Breast epithelium (tissue), 4 donors: ENCODE results near the gene CCDC6. TPM values are rescaled to one million over a fixed set of nuclear protein-coding genes. Genes with fewer than 3 reads are reported as not detected.

Source experiments
- DNase-seq, 2 donors: peaks; one replicate each; pipeline ENCODE4 v3.0.0-alpha.2; 2019; ENCODE audit warnings: low spot score in 2 of 2
- H3K27ac ChIP-seq, 2 donors: fragments of 200-600 bp; sonication (generic) in 1 of 2; one replicate each; pipeline ENCODE4 v1.5.1; 2016 to 2019; ENCODE audit warnings: mild to moderate bottlenecking in 1 of 2
- H3K27me3 ChIP-seq, 2 donors: fragments of 200-600 bp; sonication (generic) in 1 of 2; one replicate each; pipeline versions ENCODE4 v1.5.1 to v1.6.0; 2017 to 2019; ENCODE audit warnings: control low read depth in 1 of 2, mild to moderate bottlenecking in 1 of 2
- H3K36me3 ChIP-seq: fragments of 200-600 bp; one replicate; pipeline ENCODE4 v1.5.1; 2019
- H3K4me1 ChIP-seq, 2 donors: fragments of 200-600 bp; sonication (generic); one replicate each; pipeline ENCODE4 v1.5.1; 2016 to 2019; ENCODE audit warnings: control low read depth in 1 of 2
- H3K4me3 ChIP-seq, 3 donors: fragments of 200-600 bp; sonication (generic); 1 replicate in 2 of 3; 2 replicates in 1 of 3; pipeline ENCODE4 v1.5.1; 2016 to 2019; ENCODE audit warnings: mild to moderate bottlenecking in 3 of 3, moderate library complexity in 2 of 3
- H3K9me3 ChIP-seq, 2 donors: fragments of 200-600 bp; sonication (generic) in 1 of 2; one replicate each; pipeline ENCODE4 v1.5.1; 2016 to 2019; ENCODE audit warnings: control low read depth in 1 of 2
- CTCF ChIP-seq, 3 donors: fragments of 450-650 bp; IDR thresholded peaks; one replicate each; pipeline ENCODE4 v1.5.1; 2016 to 2017; ENCODE audit warnings: antibody characterized with exemption in 3 of 3, mild to moderate bottlenecking in 3 of 3, moderate library complexity in 3 of 3
- POLR2A ChIP-seq: fragments of 450-650 bp; IDR thresholded peaks from one replicate; pipeline ENCODE4 v1.6.1; 2016; ENCODE audit warnings: antibody characterized with exemption, mild to moderate bottlenecking, moderate library complexity
- POLR2AphosphoS5 ChIP-seq, 3 donors: sonication (generic); formaldehyde crosslinking; IDR thresholded peaks; one replicate each; pipeline ENCODE4 v1.6.1; 2017; ENCODE audit warnings: antibody characterized with exemption in 3 of 3
- intact Hi-C: fragments of 100-400 bp; cut with DNase I; formaldehyde crosslinking; loops from one replicate; pipeline ENCODE4 v1.15.1; 2023; ENCODE audit warnings: low total_unique reads
- total RNA-seq, 3 donors: library from RNA; depleted of rRNA; stranded (reverse); fragments of >200 nt; gene quantifications; one replicate each; pipeline ENCODE4 v1.1.0, GENCODE V29; 2016

CCDC6 gene
- total RNA-seq, 3 donors from 2014 or later: 31.4 to 85.6 (median 44.9) TPM

- TF ChIP-seq POLR2AphosphoS5 (IDR thresholded peaks at IDR 0.05) (no peak), POLR2A (no peak), CTCF (IDR thresholded peaks at IDR 0.05) (peak; percentile 20 to 64 (median 63))
- Histone ChIP-seq H3K36me3 (peaks cover 15% of the 10 kb centered on the region), H3K9me3 (no peaks in the 10 kb centered on the region), H3K27me3 (no peaks in the 10 kb centered on the region), H3K4me3 (no peak overlapping the region), H3K27ac (no peak overlapping the region), H3K4me1 (no peaks in the 10 kb centered on the region)
- intact Hi-C loops: no loop called here
- DNase-seq: peak; percentile 48 to 79
These were observed 97.3 kb downstream of the CCDC6 start for GRCh38 chr10:59808896-59809643.

- Histone ChIP-seq H3K27me3 (no peaks in the 10 kb centered on the region), H3K4me3 (no peak overlapping the region), H3K36me3 (peaks cover 15% of the 10 kb centered on the region), H3K27ac (no peak overlapping the region), H3K9me3 (no peaks in the 10 kb centered on the region), H3K4me1 (no peaks in the 10 kb centered on the region)
- intact Hi-C loops: no loop called here
- TF ChIP-seq POLR2AphosphoS5 (IDR thresholded peaks at IDR 0.05): no peak
- no peak for TF ChIP-seq CTCF (IDR thresholded peaks at IDR 0.05)
- no peak for TF ChIP-seq POLR2A
- no peak for DNase-seq
These were observed 98.4 kb downstream of the CCDC6 start for GRCh38 chr10:59807629-59808620.

GRCh38 chr10:59805014-59805413, 101.3 kb downstream of the CCDC6 start:
- Histone ChIP-seq H3K36me3 (peaks cover 15% of the 10 kb centered on the region), H3K4me3 (no peak overlapping the region), H3K4me1 (no peaks in the 10 kb centered on the region), H3K27ac (no peak overlapping the region), H3K27me3 (no peaks in the 10 kb centered on the region), H3K9me3 (no peaks in the 10 kb centered on the region)
- intact Hi-C loops: no loop called here
- no peak for DNase-seq
- TF ChIP-seq POLR2AphosphoS5 (IDR thresholded peaks at IDR 0.05) (no peak), CTCF (IDR thresholded peaks at IDR 0.05) (peak in 1 of 3 donors; percentile 30)

GRCh38 chr10:59804220-59804619, 102.1 kb downstream of the CCDC6 start:
- H3K4me3 ChIP-seq: no peak overlapping the region
- intact Hi-C loops: no loop called here
- no peaks in the 10 kb centered on the region for H3K9me3 ChIP-seq
- no peaks in the 10 kb centered on the region for H3K4me1 ChIP-seq
- no peak for TF ChIP-seq POLR2A
- TF ChIP-seq POLR2AphosphoS5 (IDR thresholded peaks at IDR 0.05): no peak
- TF ChIP-seq CTCF (IDR thresholded peaks at IDR 0.05): no peak
- no peaks in the 10 kb centered on the region for H3K27me3 ChIP-seq
- H3K36me3 ChIP-seq: peaks cover 15% of the 10 kb centered on the region
- no peak overlapping the region for H3K27ac ChIP-seq
- DNase-seq: no peak

- Histone ChIP-seq H3K9me3 (no peaks in the 10 kb centered on the region), H3K4me1 (no peaks in the 10 kb centered on the region), H3K4me3 (no peak overlapping the region), H3K27ac (no peak overlapping the region), H3K36me3 (peaks cover 15% of the 10 kb centered on the region), H3K27me3 (no peaks in the 10 kb centered on the region)
- intact Hi-C loops: no loop called here
- TF ChIP-seq POLR2AphosphoS5 (IDR thresholded peaks at IDR 0.05) (no peak), CTCF (IDR thresholded peaks at IDR 0.05) (no peak), POLR2A (no peak)
- no peak for DNase-seq
These were observed 102.6 kb downstream of the CCDC6 start for GRCh38 chr10:59803714-59804113.
